Activated CD4-positive, alpha-beta T cell treated with anti-CD3 and anti-CD28 coated beads for 36 hours (primary cell): ENCODE measurements around the gene SH3RF1. TPM values are rescaled to one million over a fixed set of nuclear protein-coding genes. Genes with fewer than 3 reads are reported as not detected.
"Not testable (repeated sequence)": the region's sequence is repeated elsewhere in the genome, so short reads cannot be mapped to it uniquely, and the experiment has no call there.

Source experiments
- ATAC-seq: fragments of 200-7000 bp; cut with Tn5 transposase; one replicate; pipeline ENCODE4 v1.10.0; 2021; ENCODE audit warnings: mild to moderate bottlenecking, moderate library complexity
- CTCF ChIA-PET: fragments of 350-600 bp; sonication (Branson Sonifier 250); formaldehyde crosslinking; loops from one replicate; lab custom pipeline; 2021; ENCODE audit warnings: antibody characterized with exemption; lab: Charles Lee
- POLR2A ChIA-PET: fragments of 350-600 bp; sonication (Branson Sonifier 250); formaldehyde crosslinking; loops from one replicate; lab custom pipeline; 2021; ENCODE audit warnings: antibody characterized with exemption, inconsistent platforms; lab: Charles Lee
- DNase-seq: peaks from one replicate; pipeline ENCODE4 v3.0.0-alpha.2; 2020
- H3K27ac Mint-ChIP-seq: one replicate; pipeline ENCODE4 v1.8.0; 2021; ENCODE audit warnings: mixed read lengths
- H3K27me3 Mint-ChIP-seq: one replicate; pipeline ENCODE4 v1.8.0; 2021; ENCODE audit warnings: mixed read lengths
- H3K36me3 Mint-ChIP-seq: one replicate; pipeline ENCODE4 v1.8.0; 2021; ENCODE audit warnings: low read depth, mixed read lengths
- H3K4me1 Mint-ChIP-seq: one replicate; pipeline ENCODE4 v1.8.0; 2021; ENCODE audit warnings: mixed read lengths
- H3K4me3 Mint-ChIP-seq: one replicate; pipeline ENCODE4 v1.8.0; 2021; ENCODE audit warnings: mild to moderate bottlenecking, moderate library complexity, mixed read lengths
- H3K9me3 Mint-ChIP-seq: one replicate; pipeline ENCODE4 v1.8.0; 2021; ENCODE audit warnings: low read depth, mixed read lengths
- intact Hi-C, 2 experiments: fragments of 100-400 bp; cut with DNase I in 1 of 2; cut with micrococcal nuclease in 1 of 2; formaldehyde crosslinking; loops; one replicate each; pipeline versions ENCODE4 v1.14.2 to v1.15.1; 2022 to 2024; cut with DNase I, micrococcal nuclease
- total RNA-seq, 2 experiments: library from RNA; stranded (reverse); gene quantifications; one replicate each; pipeline ENCODE4 v1.2.3, GENCODE V29; 2021

SH3RF1 gene
- total RNA-seq, 2 experiments from 2014 or later: 0.39 to 0.63 TPM

DNA sequence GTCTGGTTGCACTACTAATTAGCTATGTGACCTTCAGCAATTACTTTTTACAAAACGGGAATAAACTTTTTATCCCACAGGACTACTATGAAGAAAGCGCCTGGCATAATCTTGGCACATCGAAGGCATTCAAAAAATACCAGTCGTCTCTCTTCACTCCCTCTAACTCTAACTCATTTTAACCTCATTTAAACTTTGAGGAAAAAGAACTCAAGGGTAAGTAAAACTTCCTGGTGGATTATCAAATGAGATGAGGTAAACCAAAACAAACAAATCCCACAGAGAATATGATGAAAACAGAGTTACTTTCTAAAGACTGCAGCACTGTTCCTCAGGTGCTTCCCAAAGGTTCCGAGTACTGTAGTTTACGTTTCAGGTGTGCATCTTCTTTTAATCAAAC, 66.9 kb downstream of the SH3RF1 start:
- Mint-ChIP-seq H3K4me3 (no peak overlapping the region), H3K9me3 (no peaks in the 10 kb centered on the region), H3K4me1 (no peaks in the 10 kb centered on the region), H3K36me3 (no peaks in the 10 kb centered on the region), H3K27ac (no peak overlapping the region), H3K27me3 (peaks cover 3% of the 10 kb centered on the region)
- intact Hi-C loops: no loop called here
- ChIA-PET POLR2A (no interaction called here), CTCF (interaction anchor here (0.6 kb wide), 1 partner anchor 27 kb away, joined by 3 read pairs; no protein-coding TSS in a partner anchor)
- ATAC-seq (no peak), DNase-seq (no peak)

DNA sequence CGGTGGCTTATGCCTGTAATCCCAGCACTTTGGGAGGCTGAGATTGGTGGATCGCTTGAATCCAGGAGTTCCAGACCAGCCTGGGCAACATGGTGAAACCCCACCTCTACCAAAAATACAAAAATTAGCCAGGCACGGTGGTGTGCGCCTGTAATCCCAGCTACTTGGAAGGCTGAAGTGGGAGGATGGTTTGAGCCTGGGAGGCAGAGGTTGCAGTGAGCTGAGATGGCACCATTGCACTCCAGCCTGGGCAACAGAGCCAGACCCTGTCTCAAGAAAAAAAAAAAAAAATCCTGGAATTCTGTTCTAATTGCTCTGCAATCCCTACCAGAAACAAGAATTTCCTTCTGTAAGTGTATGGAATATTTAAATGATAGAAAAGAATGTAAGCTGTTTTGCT, 67.5 kb downstream of the SH3RF1 start:
- H3K27ac Mint-ChIP-seq, H3K4me3 Mint-ChIP-seq, POLR2A ChIA-PET, H3K27me3 Mint-ChIP-seq, intact Hi-C loops, ATAC-seq, DNase-seq, H3K4me1 Mint-ChIP-seq, H3K9me3 Mint-ChIP-seq, H3K36me3 Mint-ChIP-seq: not testable (repeated sequence)
- CTCF ChIA-PET: interaction anchor here (0.6 to 1.1 kb wide), 2 partner anchors 27 to 287 kb away, joined by 3 read pairs; no protein-coding TSS in a partner anchor

DNA sequence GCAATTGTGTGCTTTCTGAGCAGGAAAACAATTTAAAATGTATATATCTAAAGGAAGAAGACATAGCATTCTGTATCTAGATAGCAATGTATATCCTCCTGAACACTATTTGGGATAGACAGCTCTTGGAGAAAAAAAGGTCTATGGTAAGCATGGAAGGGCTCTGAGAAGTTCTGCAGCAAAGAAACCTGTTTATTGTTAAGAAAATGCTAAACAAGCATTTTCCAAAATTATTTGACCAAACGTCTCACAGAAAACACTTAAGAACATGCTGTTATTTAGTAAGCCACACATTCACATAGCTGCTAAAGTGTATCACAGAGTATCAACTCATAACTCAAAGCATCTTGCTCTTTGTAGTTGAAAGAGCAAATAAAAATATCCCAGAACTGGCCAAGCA, 67.9 kb downstream of the SH3RF1 start:
- DNase-seq (no peak), ATAC-seq (no peak)
- Mint-ChIP-seq H3K4me3 (no peak overlapping the region), H3K27me3 (peaks cover 3% of the 10 kb centered on the region), H3K9me3 (no peaks in the 10 kb centered on the region), H3K27ac (no peak overlapping the region), H3K4me1 (no peaks in the 10 kb centered on the region), H3K36me3 (no peaks in the 10 kb centered on the region)
- ChIA-PET CTCF (interaction anchor here (1.1 kb wide), 1 partner anchor 287 kb away, joined by 3 read pairs; no protein-coding TSS in a partner anchor), POLR2A (interaction anchor here (0.6 kb wide), 1 partner anchor 306 kb away, joined by 3 read pairs; no protein-coding TSS in a partner anchor)
- intact Hi-C loops: no loop called here

DNA sequence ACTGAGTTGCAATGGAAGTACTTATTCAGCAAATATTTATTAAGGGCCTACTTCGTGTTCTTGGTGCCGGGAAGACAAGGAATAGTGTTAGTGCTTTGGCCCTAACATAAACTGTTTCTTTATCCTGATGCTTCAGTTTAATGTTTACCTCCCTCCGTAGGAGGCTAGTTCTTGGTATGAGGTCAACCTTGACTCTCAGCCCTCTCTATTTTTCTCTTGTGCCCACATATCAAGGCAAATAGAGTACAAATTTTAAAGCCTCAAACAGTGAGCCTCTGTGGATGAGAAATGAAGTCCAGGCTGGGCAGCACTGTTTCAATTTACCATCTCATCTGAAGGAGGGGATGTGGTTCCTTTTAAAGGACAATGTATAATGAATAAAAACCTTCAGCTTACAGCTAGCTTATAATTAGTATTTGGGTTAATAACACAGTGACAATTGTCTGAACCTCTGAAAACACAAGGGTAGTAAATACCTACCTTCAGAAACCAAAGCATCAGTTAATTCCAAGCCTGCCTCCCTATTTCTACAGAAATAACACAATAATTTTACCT, 68.5 kb downstream of the SH3RF1 start:
- ChIA-PET CTCF (interaction anchor here (1.1 kb wide), 1 partner anchor 288 kb away, joined by 3 read pairs; no protein-coding TSS in a partner anchor), POLR2A (interaction anchor here (0.6 kb wide), 1 partner anchor 307 kb away, joined by 3 read pairs; no protein-coding TSS in a partner anchor)
- no peak for DNase-seq
- H3K4me1 Mint-ChIP-seq: no peaks in the 10 kb centered on the region
- no peak overlapping the region for H3K27ac Mint-ChIP-seq
- no peaks in the 10 kb centered on the region for H3K9me3 Mint-ChIP-seq
- H3K36me3 Mint-ChIP-seq: no peaks in the 10 kb centered on the region
- intact Hi-C loops: no loop called here
- ATAC-seq: no peak
- H3K4me3 Mint-ChIP-seq: no peak overlapping the region
- peaks cover 3% of the 10 kb centered on the region for H3K27me3 Mint-ChIP-seq

DNA sequence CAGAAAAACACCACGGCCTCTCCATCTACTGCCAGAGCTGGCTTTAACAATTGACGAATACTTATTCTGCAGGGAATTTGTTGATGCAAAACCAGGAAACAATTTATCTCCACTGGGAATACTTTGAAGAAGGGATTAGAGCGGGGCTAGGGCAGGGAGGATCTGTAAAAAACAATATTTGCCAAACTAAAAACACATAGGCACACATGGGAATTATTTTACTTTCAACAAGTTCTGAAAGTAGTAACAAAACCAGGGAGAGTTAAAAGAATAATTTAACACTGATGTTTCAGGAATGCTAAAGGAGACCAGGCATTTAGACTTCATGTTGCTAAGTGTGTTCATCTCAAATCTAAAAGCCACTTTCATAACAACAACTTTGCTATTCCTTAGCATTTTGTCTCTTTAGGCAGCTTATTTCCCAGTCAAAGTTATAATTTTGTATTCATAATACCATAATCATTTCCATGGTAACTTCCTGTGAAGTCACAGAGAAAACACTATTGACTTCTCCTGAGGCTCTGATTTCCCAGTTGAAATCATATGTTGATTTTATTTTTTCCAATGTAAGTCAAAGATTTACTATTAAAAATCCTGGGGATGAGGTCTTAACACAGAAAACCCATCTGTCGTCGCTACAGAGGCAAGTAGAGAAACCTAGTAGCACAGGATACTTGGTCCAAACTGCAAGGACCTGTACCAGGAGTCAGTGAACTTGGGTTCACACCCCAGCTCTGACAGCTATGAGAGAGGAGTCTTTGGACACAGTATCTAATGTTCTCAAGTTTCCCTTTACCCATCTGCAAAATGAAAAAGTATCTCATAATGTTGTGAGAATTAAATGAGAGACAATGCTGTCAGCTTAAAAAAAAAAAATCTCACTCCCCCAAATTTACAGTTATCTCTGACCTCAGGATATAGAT, 69.3 kb downstream of the SH3RF1 start:
- intact Hi-C loops: no loop called here
- ChIA-PET CTCF (no interaction called here), POLR2A (no interaction called here)
- no peak for DNase-seq
- Mint-ChIP-seq H3K9me3 (no peaks in the 10 kb centered on the region), H3K36me3 (no peaks in the 10 kb centered on the region), H3K27ac (no peak overlapping the region), H3K4me1 (no peaks in the 10 kb centered on the region), H3K27me3 (peaks cover 3% of the 10 kb centered on the region), H3K4me3 (no peak overlapping the region)
- ATAC-seq: no peak

DNA sequence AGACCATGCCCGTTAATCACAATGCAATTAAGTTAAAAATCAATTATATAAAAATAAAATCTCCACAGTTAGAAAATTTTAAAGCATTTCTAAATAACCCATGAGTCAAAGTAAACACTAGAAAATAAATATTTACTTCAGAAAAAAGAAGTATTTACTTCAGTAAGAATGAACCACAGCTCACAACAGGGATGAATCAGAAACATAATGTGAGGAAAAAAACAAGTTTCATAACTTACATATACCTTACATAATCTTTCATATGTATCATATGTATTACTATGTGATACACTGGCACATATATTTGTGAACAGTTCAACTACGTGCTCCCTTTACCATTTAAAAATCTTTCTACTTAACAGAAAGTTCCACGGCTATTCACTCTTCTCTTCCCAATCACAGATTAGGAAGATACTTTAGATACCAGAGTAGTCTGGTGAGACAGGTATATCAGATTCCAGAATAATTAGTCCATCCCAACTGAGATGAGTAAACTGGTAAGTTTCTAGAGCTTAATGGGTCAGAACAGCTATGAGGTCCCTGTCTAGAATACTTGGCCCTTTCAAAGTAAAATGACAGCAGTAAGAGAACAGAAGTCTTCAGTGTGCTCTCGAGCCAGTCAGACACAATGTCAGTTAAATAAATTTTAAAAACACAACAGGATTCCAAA, 70.3 kb downstream of the SH3RF1 start:
- H3K27me3 Mint-ChIP-seq: peaks cover 3% of the 10 kb centered on the region
- ATAC-seq: no peak
- no peak overlapping the region for H3K27ac Mint-ChIP-seq
- ChIA-PET CTCF (no interaction called here), POLR2A (no interaction called here)
- peaks cover under 1% of the 10 kb centered on the region for H3K9me3 Mint-ChIP-seq
- H3K4me3 Mint-ChIP-seq: no peak overlapping the region
- intact Hi-C loops: no loop called here
- no peaks in the 10 kb centered on the region for H3K36me3 Mint-ChIP-seq
- no peak for DNase-seq
- H3K4me1 Mint-ChIP-seq: no peaks in the 10 kb centered on the region

DNA sequence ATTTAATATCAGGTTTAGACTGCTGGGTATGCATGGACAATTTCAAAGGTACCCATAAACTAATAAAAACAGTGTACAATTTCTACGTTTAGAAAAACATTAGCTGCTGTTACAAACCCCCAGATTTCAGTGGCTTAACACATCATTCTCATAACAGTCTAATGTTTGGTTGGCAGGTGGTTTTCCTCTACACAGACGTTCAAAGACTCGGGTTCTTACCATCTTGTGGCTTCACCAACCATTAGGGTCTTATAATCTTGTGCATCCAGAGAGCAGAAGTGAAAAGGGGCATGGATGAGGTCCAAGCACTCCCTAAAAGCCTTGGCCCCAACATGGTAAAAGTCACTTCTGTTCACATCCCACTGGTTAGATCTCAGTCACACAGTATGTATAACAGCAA, 71.6 kb downstream of the SH3RF1 start:
- H3K4me3 Mint-ChIP-seq: no peak overlapping the region
- H3K36me3 Mint-ChIP-seq: no peaks in the 10 kb centered on the region
- intact Hi-C loops: no loop called here
- H3K9me3 Mint-ChIP-seq: peaks cover 5% of the 10 kb centered on the region
- ATAC-seq (no peak), DNase-seq (no peak)
- H3K27ac Mint-ChIP-seq: no peak overlapping the region
- ChIA-PET POLR2A (interaction anchor here (0.7 kb wide), 1 partner anchor 40 kb away, joined by 3 read pairs; no protein-coding TSS in a partner anchor), CTCF (no interaction called here)
- H3K4me1 Mint-ChIP-seq: no peaks in the 10 kb centered on the region
- H3K27me3 Mint-ChIP-seq: peaks cover 3% of the 10 kb centered on the region

DNA sequence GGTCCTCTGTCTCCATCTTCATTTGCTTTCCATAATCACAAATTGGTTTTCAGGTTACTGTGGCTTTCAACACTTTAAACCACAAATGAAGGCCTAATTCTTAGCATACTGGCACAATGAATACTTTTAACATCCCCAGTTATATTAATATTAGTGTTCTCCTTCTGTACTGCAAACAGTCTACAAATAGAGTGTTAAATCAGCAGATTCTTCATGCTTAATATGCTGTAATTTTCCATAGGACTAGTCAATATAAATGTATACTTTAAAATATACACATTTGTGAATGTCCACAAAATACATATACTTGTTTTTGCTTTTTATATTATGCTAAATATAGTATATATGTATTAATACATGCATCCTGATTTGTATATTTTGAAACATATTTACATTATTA, 72.6 kb downstream of the SH3RF1 start:
- POLR2A ChIA-PET: no interaction called here
- no peaks in the 10 kb centered on the region for H3K36me3 Mint-ChIP-seq
- intact Hi-C loops: no loop called here

DNA sequence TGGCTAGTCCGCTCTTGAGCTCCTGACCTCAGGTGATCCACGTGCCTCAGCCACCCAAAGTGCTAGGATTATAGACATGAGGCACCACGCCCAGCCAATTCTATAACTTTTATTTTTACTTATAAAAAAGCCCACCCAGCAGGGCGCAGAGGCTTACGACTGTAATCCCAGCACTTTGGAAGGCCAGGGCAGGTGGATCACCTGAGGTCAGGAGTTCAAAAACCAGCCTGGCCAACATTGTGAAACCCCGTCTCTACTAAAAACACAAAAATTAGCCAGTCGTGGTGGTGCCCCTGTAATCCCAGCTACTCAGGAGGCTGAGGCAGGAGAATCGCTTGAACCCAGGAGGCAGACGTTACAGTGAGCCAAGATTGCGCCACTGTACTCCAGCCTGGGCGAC, 73.5 kb downstream of the SH3RF1 start:
- H3K27me3 Mint-ChIP-seq, H3K27ac Mint-ChIP-seq, H3K9me3 Mint-ChIP-seq, DNase-seq, ATAC-seq, H3K4me3 Mint-ChIP-seq, H3K4me1 Mint-ChIP-seq, intact Hi-C loops, POLR2A ChIA-PET, H3K36me3 Mint-ChIP-seq, CTCF ChIA-PET: not testable (repeated sequence)

More for the DNA sequence above, 72.6 kb downstream of the SH3RF1 start:
- DNase-seq (no peak), ATAC-seq (no peak)
- peaks cover 5% of the 10 kb centered on the region for H3K9me3 Mint-ChIP-seq
- peaks cover 3% of the 10 kb centered on the region for H3K27me3 Mint-ChIP-seq
- CTCF ChIA-PET: no interaction called here
- no peak overlapping the region for H3K27ac Mint-ChIP-seq
- no peak overlapping the region for H3K4me3 Mint-ChIP-seq
- no peaks in the 10 kb centered on the region for H3K4me1 Mint-ChIP-seq

DNA sequence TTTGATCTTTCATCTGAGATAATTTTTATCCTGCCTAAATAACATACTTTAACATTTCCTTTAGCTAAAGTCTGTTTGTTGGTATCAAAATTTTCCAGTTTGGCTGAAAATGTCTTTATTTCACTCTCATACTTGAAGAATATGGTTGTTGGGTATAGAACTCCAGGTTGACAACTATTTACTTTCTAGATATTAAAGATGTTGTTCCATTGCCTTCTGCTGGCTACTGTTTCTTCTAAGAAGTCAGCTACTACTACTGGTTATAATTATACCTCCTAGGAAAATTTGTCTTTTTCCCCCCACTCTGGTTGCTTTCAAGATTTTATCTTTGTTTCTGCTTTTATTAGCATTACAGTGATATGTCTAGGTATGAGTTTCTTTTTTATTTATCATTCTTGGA, 75.7 kb downstream of the SH3RF1 start:
- CTCF ChIA-PET: interaction anchor here (0.5 kb wide), 1 partner anchor 1067 kb away, joined by 3 read pairs; no protein-coding TSS in a partner anchor
- intact Hi-C loops: no loop called here
- Mint-ChIP-seq H3K27ac (no peak overlapping the region), H3K4me3 (no peak overlapping the region), H3K4me1 (no peaks in the 10 kb centered on the region), H3K9me3 (peaks cover 5% of the 10 kb centered on the region), H3K36me3 (no peaks in the 10 kb centered on the region), H3K27me3 (peaks cover 5% of the 10 kb centered on the region)
- no peak for DNase-seq
- POLR2A ChIA-PET: no interaction called here
- no peak for ATAC-seq

DNA sequence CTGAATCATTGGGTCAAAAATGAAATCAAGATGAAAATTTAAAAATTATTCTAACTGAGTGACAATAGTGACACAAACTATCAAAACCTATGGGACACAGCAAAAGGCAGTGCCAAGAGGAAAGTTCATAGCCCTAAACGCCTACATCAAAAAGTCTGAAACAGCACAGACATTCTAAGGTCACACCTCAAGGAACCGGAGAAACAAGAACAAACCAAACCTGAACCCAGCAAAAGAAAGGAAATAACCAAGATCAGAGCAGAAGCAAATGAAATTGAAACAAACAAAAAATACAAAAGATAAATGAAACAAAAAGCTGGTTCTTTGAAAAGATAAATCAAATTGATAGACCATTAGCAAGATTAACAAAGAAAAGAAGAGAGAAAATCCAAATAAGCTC, 80.8 kb downstream of the SH3RF1 start:
- intact Hi-C loops, DNase-seq, POLR2A ChIA-PET, H3K27ac Mint-ChIP-seq, H3K4me3 Mint-ChIP-seq, H3K4me1 Mint-ChIP-seq, ATAC-seq, H3K27me3 Mint-ChIP-seq, H3K36me3 Mint-ChIP-seq, H3K9me3 Mint-ChIP-seq: not testable (repeated sequence)
- CTCF ChIA-PET: interaction anchor here (0.9 kb wide), 1 partner anchor 21 kb away, joined by 4 read pairs; no protein-coding TSS in a partner anchor
